ENCODE data around the gene SORBS1. TPM values are rescaled to one million over a fixed set of nuclear protein-coding genes. Genes with fewer than 3 reads are reported as not detected.
A peak's percentile ranks its signal among the peaks of the same experiment; 100 is the strongest.

Gene SORBS1
- polyA plus RNA-seq, 6 donors from 2014 or later: 0.13 to 0.94 TPM; not detected in 4

GRCh38 chr10:95276367-95277200 is 284.6 kb downstream of the SORBS1 start:
- H3K4me3 Mint-ChIP-seq: peak overlapping the region in 5 of 8 donors; percentile 12 to 47 (median 37)
- no peak for DNase-seq

GRCh38 chr10:95275726-95276366 is 285.3 kb downstream of the SORBS1 start:
- Mint-ChIP-seq H3K27ac (peak overlapping the region in 2 of 6 donors; percentile 41 to 64), H3K4me3 (peak overlapping the region in 2 of 8 donors; percentile 12 to 37), H3K4me1 (peaks cover 50 to 67% (median 65%) of the 10 kb centered on the region in 3 donors), H3K36me3 (no peaks in the 10 kb centered on the region), H3K9me3 (no peaks in the 10 kb centered on the region), H3K27me3 (no peaks in the 10 kb centered on the region)
- ATAC-seq (ENCODE audit: low read depth in 2 of 2) (no peak), DNase-seq (no peak)

More at GRCh38 chr10:95276367-95277200, 284.6 kb downstream of the SORBS1 start:
- peak; percentile 55 to 60 for ATAC-seq (ENCODE audit: low read depth in 2 of 2)
- Mint-ChIP-seq H3K27me3 (no peaks in the 10 kb centered on the region), H3K4me1 (peaks cover 55 to 74% (median 73%) of the 10 kb centered on the region in 3 donors), H3K36me3 (no peaks in the 10 kb centered on the region), H3K27ac (peak overlapping the region in 4 of 6 donors; percentile 41 to 64 (median 48)), H3K9me3 (no peaks in the 10 kb centered on the region)

- Mint-ChIP-seq H3K27me3 (no peaks in the 10 kb centered on the region), H3K36me3 (peaks cover 7% of the 10 kb centered on the region in 2 donors), H3K27ac (peak overlapping the region in 5 of 6 donors; percentile 26 to 90 (median 76)), H3K9me3 (no peaks in the 10 kb centered on the region), H3K4me1 (peaks cover 40 to 56% (median 49%) of the 10 kb centered on the region in 3 donors), H3K4me3 (peak overlapping the region in 1 of 8 donors; percentile 29)
- ATAC-seq (ENCODE audit: low read depth in 2 of 2) (no peak), DNase-seq (no peak)
These were observed 287.5 kb downstream of the SORBS1 start for GRCh38 chr10:95273393-95274312.

- H3K4me1 Mint-ChIP-seq: peaks cover 34 to 47% (median 40%) of the 10 kb centered on the region in 3 donors
- DNase-seq (no peak), ATAC-seq (ENCODE audit: low read depth in 2 of 2) (no peak)
- peaks cover 13 to 20% of the 10 kb centered on the region in 2 donors for H3K36me3 Mint-ChIP-seq
- no peaks in the 10 kb centered on the region for H3K9me3 Mint-ChIP-seq
- H3K27ac Mint-ChIP-seq: peak overlapping the region; percentile 84 to 99 (median 90)
- peak overlapping the region in 3 of 8 donors; percentile 12 to 72 (median 56) for H3K4me3 Mint-ChIP-seq
- no peaks in the 10 kb centered on the region for H3K27me3 Mint-ChIP-seq
These were observed 292.7 kb downstream of the SORBS1 start for GRCh38 chr10:95268438-95268837.

GRCh38 chr10:95267251-95267650 is 293.9 kb downstream of the SORBS1 start:
- no peak for ATAC-seq (ENCODE audit: low read depth in 2 of 2)
- no peaks in the 10 kb centered on the region for H3K27me3 Mint-ChIP-seq
- H3K36me3 Mint-ChIP-seq: peaks cover 13 to 20% of the 10 kb centered on the region in 2 donors
- peak overlapping the region in 1 of 8 donors; percentile 33 for H3K4me3 Mint-ChIP-seq
- no peak for DNase-seq
- H3K9me3 Mint-ChIP-seq: no peaks in the 10 kb centered on the region
- peaks cover 40 to 56% (median 47%) of the 10 kb centered on the region in 3 donors for H3K4me1 Mint-ChIP-seq
- H3K27ac Mint-ChIP-seq: peak overlapping the region in 5 of 6 donors; percentile 97 to 99 (median 99)

- no peaks in the 10 kb centered on the region for H3K27me3 Mint-ChIP-seq
- peak overlapping the region; percentile 97 to 99 (median 98) for H3K27ac Mint-ChIP-seq
- H3K36me3 Mint-ChIP-seq: peaks cover 13 to 20% of the 10 kb centered on the region in 2 donors
- peak; percentile 96 to 97 for ATAC-seq (ENCODE audit: low read depth in 2 of 2)
- H3K9me3 Mint-ChIP-seq: no peaks in the 10 kb centered on the region
- H3K4me1 Mint-ChIP-seq: peaks cover 40 to 57% (median 47%) of the 10 kb centered on the region in 3 donors
- DNase-seq: peak; percentile 78
- H3K4me3 Mint-ChIP-seq: peak overlapping the region in 4 of 8 donors; percentile 4 to 60 (median 23)
These were observed 294.5 kb downstream of the SORBS1 start for GRCh38 chr10:95266674-95267095.

GRCh38 chr10:95265572-95265971 is 295.6 kb downstream of the SORBS1 start:
- Mint-ChIP-seq H3K36me3 (peaks cover 13 to 20% of the 10 kb centered on the region in 2 donors), H3K4me3 (no peak overlapping the region), H3K27me3 (no peaks in the 10 kb centered on the region), H3K4me1 (peaks cover 40 to 61% (median 47%) of the 10 kb centered on the region in 3 donors), H3K9me3 (no peaks in the 10 kb centered on the region), H3K27ac (peak overlapping the region; percentile 81 to 99 (median 92))
- DNase-seq (no peak), ATAC-seq (ENCODE audit: low read depth in 2 of 2) (no peak)

GRCh38 chr10:95264227-95265051 is 296.7 kb downstream of the SORBS1 start:
- H3K27me3 Mint-ChIP-seq: no peaks in the 10 kb centered on the region
- H3K4me3 Mint-ChIP-seq: peak overlapping the region in 6 of 8 donors; percentile 1 to 47 (median 16)
- peaks cover 40 to 61% (median 47%) of the 10 kb centered on the region in 3 donors for H3K4me1 Mint-ChIP-seq
- peaks cover 13 to 20% of the 10 kb centered on the region in 2 donors for H3K36me3 Mint-ChIP-seq
- no peaks in the 10 kb centered on the region for H3K9me3 Mint-ChIP-seq
- H3K27ac Mint-ChIP-seq: peak overlapping the region; percentile 39 to 99 (median 84)
- ATAC-seq (ENCODE audit: low read depth in 2 of 2) (no peak), DNase-seq (no peak)

GRCh38 chr10:95263864-95264226 is 297.3 kb downstream of the SORBS1 start:
- no peaks in the 10 kb centered on the region for H3K9me3 Mint-ChIP-seq
- ATAC-seq (ENCODE audit: low read depth in 2 of 2) (no peak), DNase-seq (no peak)
- peaks cover 8 to 21% of the 10 kb centered on the region in 2 donors for H3K36me3 Mint-ChIP-seq
- H3K27ac Mint-ChIP-seq: peak overlapping the region in 5 of 6 donors; percentile 59 to 99 (median 85)
- H3K4me3 Mint-ChIP-seq: peak overlapping the region in 2 of 8 donors; percentile 1 to 22
- peaks cover 37 to 59% (median 44%) of the 10 kb centered on the region in 3 donors for H3K4me1 Mint-ChIP-seq
- no peaks in the 10 kb centered on the region for H3K27me3 Mint-ChIP-seq

GRCh38 chr10:95262763-95263518 is 298.2 kb downstream of the SORBS1 start:
- Mint-ChIP-seq H3K27ac (peak overlapping the region; percentile 59 to 99 (median 84)), H3K27me3 (no peaks in the 10 kb centered on the region)
- peak; percentile 46 to 52 for ATAC-seq (ENCODE audit: low read depth in 2 of 2)

GRCh38 chr10:95261926-95262325 is 299.2 kb downstream of the SORBS1 start:
- H3K27ac Mint-ChIP-seq: peak overlapping the region in 4 of 6 donors; percentile 28 to 99 (median 78)
- H3K4me1 Mint-ChIP-seq: peaks cover 31 to 45% (median 43%) of the 10 kb centered on the region in 3 donors
- peaks cover 0 to 5% (median 0%) of the 10 kb centered on the region in 7 donors for H3K9me3 Mint-ChIP-seq
- no peak overlapping the region for H3K4me3 Mint-ChIP-seq
- H3K36me3 Mint-ChIP-seq: peaks cover 13 to 28% of the 10 kb centered on the region in 2 donors
- ATAC-seq (ENCODE audit: low read depth in 2 of 2) (no peak), DNase-seq (no peak)
- no peaks in the 10 kb centered on the region for H3K27me3 Mint-ChIP-seq

More at GRCh38 chr10:95262763-95263518, 298.2 kb downstream of the SORBS1 start:
- peaks cover 0 to 1% (median 0%) of the 10 kb centered on the region in 7 donors for H3K9me3 Mint-ChIP-seq
- H3K4me1 Mint-ChIP-seq: peaks cover 32 to 50% (median 37%) of the 10 kb centered on the region in 3 donors
- peaks cover 5 to 22% of the 10 kb centered on the region in 2 donors for H3K36me3 Mint-ChIP-seq
- peak; percentile 9 for DNase-seq
- H3K4me3 Mint-ChIP-seq: peak overlapping the region in 2 of 8 donors; percentile 14 to 41

All from naive B cell (primary cell).